HK-2 (cell line): Measurements from ENCODE around the gene VPS50.
"Not testable (repeated sequence)": the region's sequence is repeated elsewhere in the genome, so short reads cannot be mapped to it uniquely, and the experiment has no call there.

Experiments used
- DNase-seq: peaks from one replicate; pipeline ENCODE4 v3.0.0-alpha.2; 2018; ENCODE audit not compliant: unreplicated experiment

The VPS50 gene

DNA sequence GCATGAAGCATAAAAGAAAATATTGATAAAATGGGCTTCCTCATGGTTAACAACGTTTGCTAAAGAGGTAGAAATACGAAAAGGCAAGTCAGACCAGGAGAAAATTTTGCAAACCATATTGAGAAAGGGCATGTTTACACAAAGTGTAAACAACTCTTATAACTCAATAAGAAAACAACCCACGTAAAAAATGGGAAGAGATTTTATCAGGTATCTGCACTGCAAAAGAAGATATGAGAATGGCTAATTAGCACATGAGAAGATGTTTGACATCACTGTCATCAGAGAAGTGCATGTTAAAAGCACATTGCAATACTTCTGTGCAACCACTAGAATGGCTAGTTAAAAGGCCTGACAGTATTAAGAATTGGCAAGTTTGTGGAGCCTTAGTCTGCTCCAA, 99.5 kb downstream of the VPS50 start:
- DNase-seq: no peak

DNA sequence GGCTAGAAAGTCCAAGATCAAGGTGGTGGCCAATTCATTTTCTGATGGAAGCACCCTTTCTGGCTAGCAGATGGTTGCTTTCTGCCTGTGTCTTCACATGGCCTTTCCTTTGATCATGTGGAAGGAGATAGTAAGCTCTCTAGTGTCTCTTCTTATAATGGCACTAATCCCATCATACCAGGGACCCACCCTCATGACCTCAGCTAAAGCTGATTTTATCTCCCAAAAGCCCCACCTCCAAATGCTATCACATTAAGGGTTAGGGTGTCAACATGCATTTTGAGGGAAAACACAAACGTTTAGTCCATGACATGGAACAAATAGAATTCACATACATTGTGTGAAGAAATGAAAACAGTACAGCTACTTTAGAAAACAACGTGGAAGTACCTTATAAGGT, 100.0 kb downstream of the VPS50 start:
- DNase-seq: no peak

DNA sequence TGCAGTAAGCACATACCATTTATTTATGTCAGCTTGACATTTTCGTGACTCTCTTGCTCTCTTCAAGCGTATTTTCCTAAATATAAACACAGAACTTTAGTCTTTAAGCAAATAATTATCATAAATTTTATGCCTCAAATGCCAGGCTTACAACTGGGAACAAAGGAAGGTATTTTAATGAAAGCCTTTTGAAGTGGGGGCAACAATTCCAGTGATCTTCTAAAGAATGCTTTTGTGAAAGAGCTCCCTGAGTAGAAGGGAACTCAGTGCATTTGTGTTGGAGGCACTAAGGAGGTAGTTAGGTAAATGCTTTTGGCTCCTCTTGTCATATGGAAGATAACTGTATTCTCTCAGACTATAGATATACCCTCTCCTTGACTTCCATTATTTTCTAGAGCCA, 104.9 kb downstream of the VPS50 start:
- no peak for DNase-seq

DNA sequence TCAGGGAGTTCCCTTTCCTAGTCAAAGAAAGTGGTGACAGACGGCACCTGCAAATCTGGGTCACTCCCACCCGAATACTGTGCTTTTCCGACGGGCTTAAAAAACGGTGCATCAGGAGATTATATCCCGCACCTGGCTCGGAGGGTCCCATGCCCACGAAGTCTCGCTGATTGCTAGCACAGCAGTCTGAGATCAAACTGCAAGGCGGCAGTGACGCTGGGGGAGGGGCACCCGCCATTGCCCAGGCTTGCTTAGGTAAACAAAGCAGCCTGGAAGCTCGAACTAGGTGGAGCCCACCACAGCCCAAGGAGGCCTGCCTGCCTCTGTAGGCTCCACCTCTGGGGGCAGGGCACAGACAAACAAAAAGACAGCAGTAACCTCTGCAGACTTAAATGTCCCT, 110.0 kb downstream of the VPS50 start:
- DNase-seq: not testable (repeated sequence)

DNA sequence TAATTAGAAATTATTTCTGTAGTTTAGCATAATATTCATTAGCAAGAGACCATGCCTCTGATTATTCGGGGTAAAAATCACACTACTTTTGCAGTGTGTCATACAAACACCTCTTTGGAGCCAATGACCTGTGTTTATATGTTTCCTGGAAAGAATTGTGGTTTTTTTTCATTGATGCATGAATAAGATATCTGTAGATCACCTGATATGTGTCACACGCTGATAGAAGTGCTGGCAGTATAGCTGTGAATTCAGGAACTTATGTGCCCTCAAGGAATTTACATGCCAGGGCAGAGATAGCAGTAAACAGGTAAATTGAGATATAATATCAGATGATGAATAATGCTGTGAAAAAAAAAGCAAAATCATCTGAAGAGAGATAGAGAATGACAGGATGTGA, 118.2 kb downstream of the VPS50 start:
- DNase-seq: no peak

DNA sequence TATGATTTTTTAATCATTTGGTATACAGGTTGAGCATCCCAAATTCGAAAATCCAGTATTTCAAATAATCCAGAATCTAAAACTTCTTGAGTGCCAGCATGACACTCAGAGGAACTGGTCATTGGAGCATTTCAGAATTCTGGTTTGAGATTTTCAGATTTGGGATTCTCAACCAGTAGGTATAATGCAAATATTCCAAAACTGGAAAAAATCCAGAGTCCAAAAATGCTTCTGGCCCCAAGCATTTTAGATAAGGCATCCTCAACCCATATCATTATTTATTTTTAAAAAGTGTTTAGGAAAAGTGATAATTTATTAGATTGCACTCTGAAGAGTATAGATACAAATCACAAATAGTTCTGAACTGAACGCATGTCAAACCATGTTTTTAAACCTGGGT, 120.7 kb downstream of the VPS50 start:
- no peak for DNase-seq

DNA sequence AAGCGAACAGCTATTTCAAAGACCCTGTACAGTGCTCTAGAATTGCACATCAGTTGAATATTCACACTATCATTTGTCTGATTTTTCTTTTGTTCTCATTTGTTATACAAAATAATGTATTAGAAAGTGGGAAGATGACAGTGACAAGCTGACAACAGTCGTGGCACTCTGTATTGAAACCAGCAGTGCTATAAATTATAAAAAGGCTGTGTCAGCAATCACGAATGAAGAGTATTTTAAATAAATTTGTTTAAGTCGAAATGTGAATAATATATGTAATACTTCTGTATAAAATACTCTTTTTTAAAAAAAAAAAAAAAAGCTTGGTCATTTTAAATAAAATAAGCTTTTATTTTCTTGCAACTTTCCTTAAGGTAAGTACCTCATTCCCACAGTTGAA, 122.6 kb downstream of the VPS50 start:
- DNase-seq: no peak

DNA sequence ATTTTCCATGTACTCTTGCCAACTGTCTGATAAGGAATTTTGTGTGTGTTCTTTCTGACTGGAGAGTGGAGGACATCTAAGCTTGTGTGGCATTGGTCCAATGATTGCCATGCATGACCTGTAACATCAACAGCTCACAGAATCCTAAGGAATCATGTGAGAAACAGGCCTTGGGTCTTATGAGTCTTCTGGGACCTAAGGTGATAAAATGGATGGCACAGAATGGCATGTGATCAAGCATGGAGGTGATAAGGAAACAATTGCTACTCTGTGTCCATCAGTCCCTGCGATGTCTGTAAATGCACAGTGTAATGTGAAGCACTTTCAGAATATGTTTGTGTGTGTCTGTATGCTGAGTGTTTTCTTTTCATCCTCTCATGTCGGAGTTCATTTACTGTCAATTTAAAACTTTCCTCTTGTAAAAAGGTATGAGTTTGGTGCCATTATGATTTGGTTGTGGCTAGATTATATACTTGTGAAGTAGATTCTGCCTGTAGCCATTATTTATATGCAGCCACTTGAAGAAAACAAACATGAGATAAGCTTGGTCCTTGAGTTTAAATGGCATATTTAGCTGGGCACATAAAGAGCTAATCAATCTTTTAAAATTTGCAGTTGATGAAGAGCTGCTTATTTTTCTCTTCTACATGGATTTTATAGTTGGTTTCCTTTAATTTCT, 127.5 kb downstream of the VPS50 start:
- DNase-seq: no peak

DNA sequence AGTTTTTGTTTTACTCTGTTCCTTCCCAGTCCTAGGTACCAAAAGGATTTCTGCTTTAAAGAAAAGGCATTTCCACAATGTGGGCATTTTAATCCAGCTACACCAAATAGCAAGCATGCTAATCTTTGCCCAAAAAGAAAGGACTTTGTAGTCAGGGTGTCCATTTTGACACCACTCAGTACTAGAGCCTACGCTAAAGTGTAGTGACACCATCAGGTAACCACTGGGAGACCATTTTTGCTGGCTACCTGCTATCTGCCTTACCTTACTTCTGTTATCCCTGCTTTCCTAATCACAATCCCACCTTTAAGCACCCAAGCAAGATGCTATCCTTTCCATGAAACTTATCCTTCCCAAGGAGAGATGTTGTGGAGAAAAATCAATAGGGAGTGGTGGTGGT, 129.7 kb downstream of the VPS50 start:
- DNase-seq: no peak

DNA sequence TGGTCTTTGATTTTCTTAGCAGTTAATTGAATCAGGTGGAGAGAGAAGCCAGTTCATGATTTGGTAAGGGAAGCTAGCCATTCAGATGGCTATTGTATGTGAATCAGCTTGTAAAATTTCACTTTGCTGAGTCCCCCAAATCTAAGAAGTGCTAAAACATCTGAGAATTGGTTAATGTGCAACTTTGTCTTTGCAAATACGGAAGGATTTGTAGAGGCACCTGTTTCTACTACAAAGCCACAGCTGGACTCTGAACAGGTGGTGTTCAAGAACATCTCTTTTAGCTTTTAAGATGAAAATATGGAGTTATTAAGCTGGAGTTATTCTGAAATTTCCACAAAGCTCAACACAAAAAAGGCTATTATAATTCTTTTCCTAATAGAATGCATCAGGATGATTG, 132.6 kb downstream of the VPS50 start:
- DNase-seq: no peak

DNA sequence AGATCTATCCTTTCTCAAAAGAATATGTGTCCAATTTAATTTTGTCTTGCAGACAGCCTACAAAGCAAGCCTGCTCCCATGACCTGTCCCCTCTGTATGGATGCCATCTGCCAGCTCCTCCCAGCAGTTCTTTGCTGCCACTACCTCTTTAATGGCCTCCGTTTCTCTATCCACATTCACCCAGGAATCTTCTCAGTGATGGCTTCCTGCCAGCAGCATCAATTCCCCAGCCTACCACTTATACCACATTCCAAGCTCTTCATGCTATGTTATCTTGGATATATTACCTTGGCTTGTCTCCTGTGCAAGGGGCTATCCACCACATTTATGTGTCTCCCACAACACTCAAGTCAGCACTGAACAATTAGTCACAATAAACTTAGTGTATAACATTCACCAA, 133.2 kb downstream of the VPS50 start:
- no peak for DNase-seq

DNA sequence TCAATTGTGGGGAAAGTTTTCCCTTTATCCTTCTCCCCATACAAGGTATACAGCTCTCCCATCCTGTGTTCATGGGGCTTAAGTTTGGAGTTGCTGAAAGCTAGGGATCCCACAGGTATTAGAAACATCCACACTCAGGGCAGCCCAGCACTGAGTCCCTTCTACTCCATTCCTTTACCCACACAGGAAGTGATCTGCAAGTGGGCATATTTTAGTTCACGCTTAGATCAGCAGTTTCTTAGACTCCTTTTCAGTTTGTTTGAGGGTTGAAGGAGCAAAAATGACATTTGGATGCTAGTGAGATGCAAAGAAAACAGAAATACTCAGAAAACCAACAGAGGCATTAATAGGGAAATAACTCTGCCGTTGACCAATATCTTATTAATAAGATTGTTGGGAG, 134.7 kb downstream of the VPS50 start:
- DNase-seq: no peak

DNA sequence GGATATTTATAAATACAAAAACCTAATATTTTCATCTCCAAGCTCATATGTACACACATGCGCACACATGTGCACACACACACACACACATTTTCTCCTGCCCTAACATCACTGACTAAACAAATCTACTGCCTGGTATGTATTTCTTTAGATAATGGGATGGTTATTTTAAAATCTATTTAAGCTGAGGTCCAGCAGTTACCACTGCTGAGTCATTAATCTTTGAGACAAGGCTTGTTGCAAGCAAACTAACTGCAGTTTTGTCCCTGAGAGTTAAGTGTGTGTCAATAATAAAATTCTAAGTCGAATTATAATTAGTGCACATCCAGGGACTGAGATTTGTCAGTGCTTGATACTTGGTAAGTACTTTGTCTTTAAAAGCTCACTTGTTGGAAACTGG, 135.1 kb downstream of the VPS50 start:
- DNase-seq: no peak

DNA sequence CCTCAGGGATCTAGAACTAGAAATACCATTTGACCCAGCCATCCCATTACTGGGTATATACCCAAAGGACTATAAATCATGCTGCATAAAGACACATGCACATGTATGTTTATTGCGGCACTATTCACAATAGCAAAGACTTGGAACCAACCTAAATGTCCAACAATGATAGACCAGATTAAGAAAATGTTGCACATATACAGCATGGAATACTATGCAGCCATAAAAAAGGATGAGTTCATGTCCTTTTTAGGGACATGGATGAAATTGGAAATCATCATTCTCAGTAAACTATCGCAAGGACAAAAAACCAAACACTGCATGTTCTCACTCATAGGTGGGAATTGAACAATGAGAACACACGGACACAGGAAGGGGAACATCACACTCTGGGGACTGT, 138.8 kb downstream of the VPS50 start:
- DNase-seq: not testable (repeated sequence)

DNA sequence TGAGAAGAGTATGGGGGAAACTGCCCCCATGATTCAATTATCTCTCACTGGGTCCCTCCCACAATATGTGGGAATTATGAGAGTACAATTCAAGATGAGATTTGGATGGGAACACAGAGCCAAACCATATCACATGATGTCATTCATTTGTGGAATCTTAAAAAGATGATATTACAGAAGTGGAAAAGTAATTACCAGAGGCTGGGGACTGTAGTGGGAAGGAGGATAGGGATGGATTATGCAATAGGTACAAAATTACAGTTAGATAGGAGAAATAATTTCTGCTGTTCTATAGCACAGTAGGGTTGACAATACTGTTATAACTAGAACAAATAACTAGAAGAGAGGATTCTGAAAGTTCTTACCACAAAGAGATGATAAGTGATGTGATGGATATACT, 141.4 kb downstream of the VPS50 start:
- DNase-seq: no peak

DNA sequence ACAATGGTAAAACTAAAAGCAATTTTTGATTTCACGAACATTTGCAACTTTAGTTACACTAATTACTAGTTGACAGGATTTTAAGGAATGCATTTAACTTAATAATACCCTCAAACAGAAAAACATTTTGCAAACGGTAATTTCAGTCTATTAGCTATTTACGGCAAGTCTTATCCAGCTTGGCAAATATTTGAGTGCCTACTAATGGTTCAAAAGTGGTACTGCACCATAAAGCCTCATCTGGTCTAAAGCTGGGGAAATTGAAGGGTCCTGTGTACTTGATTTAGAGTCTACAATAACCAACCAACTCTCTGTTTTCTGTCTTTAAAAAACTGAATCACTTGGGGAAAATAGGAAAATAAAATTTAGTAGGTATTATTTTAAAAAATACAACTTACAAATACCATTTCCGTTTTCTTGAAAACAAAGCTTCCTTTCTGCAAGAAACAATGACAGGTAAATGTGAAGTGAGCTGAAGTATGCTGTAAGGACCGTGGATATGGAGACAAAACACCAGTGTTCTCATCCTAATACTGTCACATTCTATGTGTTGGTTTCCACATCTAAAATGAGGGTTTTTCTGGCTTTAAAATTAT, 142.3 kb downstream of the VPS50 start:
- DNase-seq: no peak

DNA sequence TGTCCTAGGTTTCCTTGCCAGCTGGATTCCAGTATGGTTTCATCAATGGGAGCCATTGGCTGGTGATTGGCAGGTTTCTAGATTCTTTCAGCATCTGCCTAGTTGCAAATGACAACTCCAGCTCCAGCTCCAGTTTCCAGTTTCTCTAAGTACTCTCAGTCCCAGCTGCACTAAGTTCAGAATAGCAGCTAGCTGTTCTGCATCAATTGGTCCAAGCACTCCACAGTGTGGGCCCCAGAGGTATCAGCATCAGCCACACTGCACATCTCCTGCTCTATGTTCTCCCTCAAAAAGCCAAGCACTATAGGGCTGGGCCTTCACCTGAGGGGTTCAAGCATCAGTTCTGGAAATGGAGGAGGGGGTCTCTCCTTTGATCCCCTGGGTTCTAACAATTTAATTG, 143.4 kb downstream of the VPS50 start:
- no peak for DNase-seq

DNA sequence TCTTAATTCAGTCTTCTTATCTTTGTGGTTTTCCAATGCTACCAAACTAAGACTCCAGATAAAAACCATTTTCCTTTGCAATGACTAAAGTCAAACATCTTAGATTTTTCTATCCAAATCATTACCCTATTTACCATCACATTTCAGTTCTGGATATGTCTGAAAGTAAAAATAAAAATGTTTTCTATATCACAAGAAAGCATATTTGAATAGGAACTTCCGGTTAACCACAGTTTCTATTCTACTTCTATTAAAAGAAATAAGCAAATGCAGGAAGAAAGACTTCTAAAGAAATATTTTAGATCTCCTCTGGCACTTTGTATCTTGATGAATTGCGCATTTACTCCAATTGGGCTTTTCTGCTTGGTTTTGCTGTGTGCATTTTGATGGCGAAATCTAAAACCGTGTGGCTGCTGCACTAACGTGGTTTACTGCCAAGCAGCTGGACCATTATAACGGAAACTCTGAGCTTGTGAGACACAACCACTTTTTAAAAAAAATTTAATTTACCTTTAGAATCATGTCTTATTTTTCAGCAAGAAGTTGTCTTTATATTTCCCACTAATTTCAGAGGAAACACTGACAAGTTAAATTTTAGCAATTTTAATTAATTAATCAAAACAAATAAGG, 146.1 kb downstream of the VPS50 start:
- no peak for DNase-seq

DNA sequence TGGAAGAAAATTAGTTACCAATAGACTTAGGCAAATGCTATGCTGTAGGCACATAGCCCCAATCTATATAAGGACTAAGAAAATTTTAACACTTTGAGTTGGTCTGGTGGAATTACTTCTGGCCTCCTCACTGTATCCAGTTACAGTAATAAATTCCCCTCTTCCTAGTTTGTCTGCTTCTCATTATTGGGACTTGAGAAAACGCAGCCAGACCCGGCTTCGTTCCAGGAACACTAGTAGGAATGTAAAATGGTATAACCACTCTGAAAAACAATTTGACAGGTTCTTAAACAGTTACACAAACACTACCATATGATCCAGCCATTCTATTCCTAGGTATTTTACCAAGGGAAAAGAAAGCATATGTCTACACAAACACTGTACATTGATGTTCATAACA, 150.2 kb downstream of the VPS50 start:
- no peak for DNase-seq

DNA sequence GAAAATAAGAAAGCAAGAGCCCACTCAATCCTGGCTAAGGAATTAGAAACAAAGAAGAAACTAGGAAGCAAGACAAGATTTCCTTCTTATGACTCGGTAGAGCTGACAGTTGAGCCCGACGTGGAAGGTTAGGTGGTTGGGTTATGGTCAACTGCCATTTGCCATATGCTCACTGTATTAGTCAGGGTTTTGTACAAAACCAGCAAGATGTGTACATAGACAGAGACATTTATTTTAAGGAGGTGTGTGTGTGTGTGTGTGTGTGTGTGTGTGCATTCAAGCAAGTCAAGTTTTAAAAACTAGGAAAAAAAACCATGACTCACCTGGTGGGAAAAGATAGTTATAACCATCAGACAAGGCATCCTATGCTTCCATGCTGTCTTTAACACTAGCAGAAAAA, 158.5 kb downstream of the VPS50 start:
- peak; percentile 6 for DNase-seq

DNA sequence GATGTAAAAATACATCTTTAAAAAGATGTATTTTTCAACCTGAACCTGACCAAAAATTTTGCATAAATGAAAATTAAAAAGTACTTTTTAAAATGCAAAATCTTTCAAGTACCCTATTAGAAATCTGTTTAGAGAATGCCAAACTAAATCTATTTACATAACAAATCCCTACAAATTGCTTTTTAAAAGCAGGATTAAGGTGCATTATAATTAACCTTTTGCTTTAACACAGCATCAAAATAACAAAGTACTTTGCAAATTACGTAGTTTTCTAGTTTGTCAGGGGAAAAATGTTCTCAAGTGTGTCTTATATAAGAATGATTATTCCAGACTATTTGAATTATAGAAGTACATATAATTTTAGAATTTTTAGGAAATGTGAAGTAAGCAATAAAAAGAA, 160.8 kb downstream of the VPS50 start:
- no peak for DNase-seq

DNA sequence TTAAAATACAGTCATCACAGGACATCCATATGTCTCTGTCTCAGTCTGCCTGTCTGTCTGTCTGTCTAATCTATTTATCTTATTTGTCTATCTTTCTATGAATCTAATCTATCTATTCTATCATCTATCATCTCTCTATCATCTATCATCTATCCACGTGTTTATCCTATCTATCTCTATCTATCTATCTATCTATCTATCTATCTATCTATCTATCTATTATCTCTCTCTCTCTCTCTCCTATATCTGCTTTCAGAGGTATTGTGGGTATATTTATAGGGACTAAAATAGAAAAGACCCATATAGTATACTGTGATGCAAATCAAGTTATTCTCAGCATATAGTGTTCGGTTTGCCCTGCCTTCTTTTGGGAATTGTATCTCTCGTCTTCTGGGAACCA, 167.5 kb downstream of the VPS50 start:
- no peak for DNase-seq

DNA sequence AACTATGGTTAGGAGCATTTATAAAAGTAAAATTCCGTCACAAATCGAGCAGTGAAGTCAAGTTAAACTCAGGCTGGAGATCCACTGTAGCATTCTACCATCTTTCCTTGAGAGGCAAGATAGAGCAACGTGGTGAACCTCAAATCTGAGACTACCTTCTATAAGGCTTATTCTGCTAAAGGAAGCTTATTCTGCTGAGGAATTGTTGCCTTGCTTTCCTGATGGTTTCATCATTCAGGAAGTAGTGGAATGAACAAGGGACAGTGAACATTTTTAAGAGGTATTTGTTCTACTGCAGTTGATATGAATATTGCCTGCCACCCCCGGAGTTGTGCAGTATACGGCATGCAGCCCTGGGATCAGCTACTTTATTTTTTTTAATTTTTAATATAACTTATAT, 170.8 kb downstream of the VPS50 start:
- DNase-seq: no peak

DNA sequence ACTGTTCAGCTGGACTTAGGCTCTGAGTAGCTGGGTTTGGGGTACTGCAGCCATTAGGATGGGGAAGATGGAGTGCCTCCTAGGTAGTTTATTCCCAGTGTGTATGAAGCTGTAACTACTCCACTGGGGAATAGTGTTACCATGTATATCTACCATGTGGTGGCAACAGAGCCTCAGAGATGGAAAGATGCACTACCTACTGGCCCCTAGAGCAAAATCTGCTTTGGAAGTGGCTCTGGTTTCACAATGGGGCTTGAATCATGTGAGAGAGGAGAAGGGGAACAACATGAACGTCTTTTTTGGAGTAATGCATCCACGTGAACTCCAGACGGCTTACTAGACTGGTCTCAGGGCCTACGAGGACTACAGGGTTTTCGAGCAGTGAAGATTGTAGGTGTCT, 175.1 kb downstream of the VPS50 start:
- DNase-seq: no peak
